Keratinocyte (primary cell): ENCODE data around the gene ST3GAL2. TPM values are rescaled to one million over a fixed set of nuclear protein-coding genes. Genes with fewer than 3 reads are reported as not detected.

ENCODE experiments used
- DNase-seq: peaks from one replicate; pipeline ENCODE4 v3.0.0-alpha.2; 2011; ENCODE audit warnings: low read depth, missing footprints, low spot score
- FAIRE-seq: peaks from 2 replicates; lab custom pipeline; 2011; peaks lifted over from hg19 to GRCh38; lab: Jason Lieb, UNC
- H2AFZ ChIP-seq: 2 replicates; pipeline ENCODE4 v1.6.0; 2012; ENCODE audit warnings: low read length, control low read depth, inconsistent platforms; ENCODE audit not compliant: control insufficient read depth
- H3K27ac ChIP-seq: 2 replicates; pipeline ENCODE4 v1.5.1; 2011; ENCODE audit warnings: low read length; ENCODE audit not compliant: control insufficient read depth, insufficient read depth
- H3K27me3 ChIP-seq: 3 replicates; pipeline ENCODE4 v1.6.0; 2011; ENCODE audit warnings: low read length; ENCODE audit not compliant: control insufficient read depth, insufficient read depth; ENCODE audit errors: extremely low read depth
- H3K36me3 ChIP-seq, 2 experiments: 2 replicates in 1 of 2; 3 replicates in 1 of 2; pipeline ENCODE4 v1.5.1; 2011; ENCODE audit warnings: low read length in 2 of 2, mild to moderate bottlenecking in 1 of 2; ENCODE audit not compliant: control insufficient read depth in 2 of 2, insufficient read depth in 2 of 2; ENCODE audit errors: extremely low read depth in 1 of 2
- H3K4me1 ChIP-seq: 3 replicates; pipeline ENCODE4 v1.5.1; 2011; ENCODE audit warnings: low read length; ENCODE audit not compliant: control insufficient read depth, insufficient read depth; ENCODE audit errors: extremely low read depth
- H3K4me2 ChIP-seq: 3 replicates; pipeline ENCODE4 v1.6.0; 2011; ENCODE audit warnings: low read depth, low read length; ENCODE audit not compliant: control insufficient read depth, insufficient read depth; ENCODE audit errors: extremely low read depth
- H3K4me3 ChIP-seq, 3 experiments: fragments of 200-600 bp in 1 of 3; sonication (generic) in 1 of 3; 2 replicates in 2 of 3; 3 replicates in 1 of 3; pipeline ENCODE4 v1.5.1; 2011 to 2016; ENCODE audit warnings: low read length in 3 of 3, mild to moderate bottlenecking in 3 of 3, control low read depth in 2 of 3, inconsistent platforms in 1 of 3, low read depth in 1 of 3, mixed read lengths in 1 of 3, mixed run types in 1 of 3, moderate library complexity in 1 of 3; ENCODE audit not compliant: control insufficient read depth in 2 of 3, insufficient read depth in 2 of 3; ENCODE audit errors: extremely low read depth in 1 of 3
- H3K79me2 ChIP-seq: 2 replicates; pipeline ENCODE4 v1.6.0; 2012; ENCODE audit warnings: low read length; ENCODE audit not compliant: control insufficient read depth, insufficient read depth
- H3K9ac ChIP-seq: 3 replicates; pipeline ENCODE4 v1.6.0; 2011; ENCODE audit warnings: low read length; ENCODE audit not compliant: control insufficient read depth, insufficient read depth; ENCODE audit errors: extremely low read depth
- H3K9me1 ChIP-seq: 3 replicates; pipeline ENCODE4 v1.6.0; 2011; ENCODE audit warnings: low read length; ENCODE audit not compliant: control insufficient read depth, insufficient read depth; ENCODE audit errors: extremely low read depth
- H3K9me3 ChIP-seq: 2 replicates; pipeline ENCODE4 v1.5.1; 2012; ENCODE audit warnings: low read depth, low read length; ENCODE audit not compliant: control insufficient read depth
- H4K20me1 ChIP-seq: 3 replicates; pipeline ENCODE4 v1.6.0; 2011; ENCODE audit warnings: low read length; ENCODE audit not compliant: control insufficient read depth, insufficient read depth; ENCODE audit errors: extremely low read depth
- EZH2 ChIP-seq: IDR thresholded peaks from one replicate; pipeline ENCODE4 v1.6.1; 2012; ENCODE audit warnings: inconsistent platforms, mild to moderate bottlenecking, low read length, moderate library complexity
- dilution Hi-C: fragments of 300-500 bp; cut with MboI; formaldehyde crosslinking; loops from one replicate; pipeline ENCODE4 v1.7.0; 2020; ENCODE audit warnings: low sequenced_read_pairs; ENCODE audit not compliant: extremely low pct_ligation_motif_present
- polyA plus RNA-seq, 5 experiments: library from polyadenylated mRNA; depleted of rRNA in 3 of 5; stranded (reverse) in 3 of 5; stranded (forward) in 1 of 5; unstranded in 1 of 5; fragments of >200 nt; gene quantifications; 1 replicate in 1 of 5; 2 replicates in 3 of 5; 3 replicates in 1 of 5; pipeline versions ENCODE4 v1.2.1 to v1.2.3, GENCODE V29; 2011 to 2012; ENCODE audit warnings: missing spikeins in 2 of 5, low read depth in 1 of 5, low replicate concordance in 1 of 5
- TF ChIP-seq, protein P1 (sequence below), 3 experiments: IDR thresholded peaks in 1 of 3; conservative IDR thresholded peaks in 1 of 3; optimal IDR thresholded peaks in 1 of 3; 2 replicates in 2 of 3; 3 replicates in 1 of 3; pipeline versions ENCODE3 to v1.5.1; 2011; ENCODE audit warnings: low read length in 3 of 3, mild to moderate bottlenecking in 3 of 3, moderate library complexity in 2 of 3, control low read depth in 1 of 3, inconsistent platforms in 1 of 3; ENCODE audit not compliant: insufficient read depth in 2 of 3; ENCODE audit errors: extremely low read depth in 1 of 3

Gene ST3GAL2
- polyA plus RNA-seq, 1 donor (not counting 4 experiments of a cell fraction or from before 2014, with no cell fraction given) = 4.0 TPM

DNA sequence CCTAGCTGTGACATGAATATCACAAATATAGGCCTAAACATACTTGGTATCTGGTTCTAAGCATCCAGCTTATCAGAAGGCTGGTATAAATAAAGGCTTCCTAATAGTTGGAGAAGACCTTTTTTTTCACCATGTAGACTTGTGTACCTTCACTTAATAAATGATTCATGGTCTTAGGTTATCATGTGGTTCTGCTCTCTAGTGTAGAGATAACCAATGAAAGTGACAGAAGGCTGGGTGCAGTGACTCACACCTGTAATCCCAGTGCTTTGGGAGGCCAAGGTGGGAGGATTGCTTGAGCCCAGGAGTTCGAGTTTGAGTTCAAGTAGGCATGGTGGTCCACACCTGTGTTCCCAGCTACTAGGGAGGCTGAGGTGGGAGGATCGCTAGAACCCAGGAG is 89.1 kb downstream of the ST3GAL2 start:
- no peak overlapping the region for H3K4me3 ChIP-seq
- no peak overlapping the region for H2AFZ ChIP-seq
- H3K4me2 ChIP-seq = no peak overlapping the region
- H3K36me3 ChIP-seq = peaks cover 9 to 12% of the 10 kb centered on the region in 2 experiments
- H3K9ac ChIP-seq = no peak overlapping the region
- dilution Hi-C loops = no loop called here
- H3K4me1 ChIP-seq = peaks cover 10% of the 10 kb centered on the region
- H3K9me3 ChIP-seq = no peaks in the 10 kb centered on the region
- H4K20me1 ChIP-seq = no peaks in the 10 kb centered on the region
- no peaks in the 10 kb centered on the region for H3K27me3 ChIP-seq
- H3K9me1 ChIP-seq = no peaks in the 10 kb centered on the region
- H3K79me2 ChIP-seq = peaks cover 40% of the 10 kb centered on the region
- TF ChIP-seq, protein P1, sequence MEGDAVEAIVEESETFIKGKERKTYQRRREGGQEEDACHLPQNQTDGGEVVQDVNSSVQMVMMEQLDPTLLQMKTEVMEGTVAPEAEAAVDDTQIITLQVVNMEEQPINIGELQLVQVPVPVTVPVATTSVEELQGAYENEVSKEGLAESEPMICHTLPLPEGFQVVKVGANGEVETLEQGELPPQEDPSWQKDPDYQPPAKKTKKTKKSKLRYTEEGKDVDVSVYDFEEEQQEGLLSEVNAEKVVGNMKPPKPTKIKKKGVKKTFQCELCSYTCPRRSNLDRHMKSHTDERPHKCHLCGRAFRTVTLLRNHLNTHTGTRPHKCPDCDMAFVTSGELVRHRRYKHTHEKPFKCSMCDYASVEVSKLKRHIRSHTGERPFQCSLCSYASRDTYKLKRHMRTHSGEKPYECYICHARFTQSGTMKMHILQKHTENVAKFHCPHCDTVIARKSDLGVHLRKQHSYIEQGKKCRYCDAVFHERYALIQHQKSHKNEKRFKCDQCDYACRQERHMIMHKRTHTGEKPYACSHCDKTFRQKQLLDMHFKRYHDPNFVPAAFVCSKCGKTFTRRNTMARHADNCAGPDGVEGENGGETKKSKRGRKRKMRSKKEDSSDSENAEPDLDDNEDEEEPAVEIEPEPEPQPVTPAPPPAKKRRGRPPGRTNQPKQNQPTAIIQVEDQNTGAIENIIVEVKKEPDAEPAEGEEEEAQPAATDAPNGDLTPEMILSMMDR (optimal IDR thresholded peaks at IDR 0.05 in 1 of 3, IDR thresholded peaks at IDR 0.05 in 1 of 3, conservative IDR thresholded peaks at IDR 0.05 in 1 of 3; ENCODE audit: extremely low read depth in 1 of 3, insufficient read depth in 2 of 3, low read length in 3 of 3) = no peak
- no peak for TF ChIP-seq EZH2
- no peak for DNase-seq
- FAIRE-seq = no peak
- H3K27ac ChIP-seq = no peak overlapping the region

DNA sequence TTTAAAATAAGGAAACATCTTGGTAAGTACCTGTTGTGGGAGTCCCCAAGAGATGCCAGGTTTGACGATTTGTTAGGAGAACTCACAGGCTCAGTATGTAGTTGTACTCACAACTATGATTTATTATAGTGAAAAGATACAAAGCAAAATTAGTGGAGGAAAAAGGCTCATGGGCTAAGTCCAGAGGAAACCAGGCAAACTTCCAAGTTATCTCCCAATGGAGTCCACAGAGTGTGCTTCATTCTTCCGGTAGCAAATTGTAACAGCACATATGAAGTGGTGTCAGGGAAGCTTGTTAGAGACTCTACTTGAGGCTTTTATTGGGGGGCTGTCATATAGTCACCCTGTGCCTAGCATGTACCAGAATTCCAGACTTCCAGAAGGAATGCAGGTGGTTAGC is 89.9 kb downstream of the ST3GAL2 start:
- no peak for FAIRE-seq
- no peaks in the 10 kb centered on the region for H3K27me3 ChIP-seq
- peaks cover 10% of the 10 kb centered on the region for H3K4me1 ChIP-seq
- no peak for DNase-seq
- TF ChIP-seq EZH2 = no peak
- TF ChIP-seq, protein P1 (optimal IDR thresholded peaks at IDR 0.05 in 1 of 3, IDR thresholded peaks at IDR 0.05 in 1 of 3, conservative IDR thresholded peaks at IDR 0.05 in 1 of 3; ENCODE audit: extremely low read depth in 1 of 3, insufficient read depth in 2 of 3, low read length in 3 of 3) = no peak
- H4K20me1 ChIP-seq = no peaks in the 10 kb centered on the region
- dilution Hi-C loops = no loop called here
- H2AFZ ChIP-seq = no peak overlapping the region
- H3K4me3 ChIP-seq = no peak overlapping the region
- no peak overlapping the region for H3K9ac ChIP-seq
- H3K36me3 ChIP-seq = peaks cover 9 to 12% of the 10 kb centered on the region in 2 experiments
- H3K4me2 ChIP-seq = no peak overlapping the region
- peaks cover 40% of the 10 kb centered on the region for H3K79me2 ChIP-seq
- no peaks in the 10 kb centered on the region for H3K9me1 ChIP-seq
- H3K9me3 ChIP-seq = no peaks in the 10 kb centered on the region
- H3K27ac ChIP-seq = no peak overlapping the region
